GM12878 (cell line): ENCODE measurements around the gene MAP1S. TPM values are rescaled to one million over a fixed set of nuclear protein-coding genes. Genes with fewer than 3 reads are reported as not detected.

Experiments
- ATAC-seq: fragments of 200-7000 bp; cut with Tn5 transposase; 3 replicates; pipeline ENCODE4 v1.9.1; 2020; ENCODE audit warnings: mild to moderate bottlenecking, moderate library complexity
- BruUV-seq: library from RNA; stranded (reverse); fragments of 400-500 nt; replicated peaks from 2 replicates; lab custom pipeline; 2021; lab: Mats Ljungman, UMichigan
- CTCF ChIA-PET: fragments of 300-600 bp; sonication (Branson Sonifier 250); formaldehyde crosslinking; extraction: SDS; loops from one replicate; lab custom pipeline; 2021; ENCODE audit warnings: inconsistent platforms; lab: Yijun Ruan, JAX
- POLR2A ChIA-PET: fragments of 350-600 bp; formaldehyde crosslinking; extraction: SDS; loops from one replicate; lab custom pipeline; 2021; ENCODE audit warnings: inconsistent platforms; lab: Charles Lee
- RAD21 ChIA-PET: fragments of 300-600 bp; sonication (Branson Sonifier 250); formaldehyde crosslinking; loops from one replicate; lab custom pipeline; 2023; ENCODE audit warnings: antibody characterized with exemption; ENCODE audit not compliant: unreplicated experiment; lab: Charles Lee
- SMC1A ChIA-PET: fragments of 300-600 bp; sonication (Branson Sonifier 250); formaldehyde crosslinking; loops from one replicate; lab custom pipeline; 2023; ENCODE audit not compliant: unreplicated experiment, uncharacterized antibody; lab: Charles Lee
- DNase-seq: peaks from one replicate; pipeline ENCODE4 v3.0.0-alpha.2; 2011; ENCODE audit warnings: low read depth, low spot score
- FAIRE-seq: peaks from 3 replicates; lab custom pipeline; 2011; peaks lifted over from hg19 to GRCh38; lab: Jason Lieb, UNC
- H2AFZ ChIP-seq: 2 replicates; pipeline ENCODE4 v1.6.0; 2011; ENCODE audit warnings: low read depth, low read length, control low read depth; ENCODE audit not compliant: control insufficient read depth
- H3K27ac ChIP-seq: 2 replicates; pipeline ENCODE4 v1.5.1; 2011; ENCODE audit warnings: control low read depth; ENCODE audit not compliant: control insufficient read depth, insufficient read depth
- H3K27me3 ChIP-seq, 2 experiments: replicated peaks in 1 of 2; 2 replicates each; pipeline versions ENCODE4 v1.6.0 to v1.6.1; 2011; ENCODE audit warnings: low read length in 1 of 2; ENCODE audit not compliant: control insufficient read depth in 2 of 2, insufficient read depth in 2 of 2
- H3K36me3 ChIP-seq, 2 experiments: 2 replicates each; pipeline ENCODE4 v1.5.1; 2011; ENCODE audit warnings: low read length in 1 of 2; ENCODE audit not compliant: control insufficient read depth in 2 of 2, insufficient read depth in 2 of 2
- H3K4me1 ChIP-seq: 2 replicates; pipeline ENCODE4 v1.6.1; 2011; ENCODE audit warnings: mild to moderate bottlenecking, low read length, moderate library complexity, mixed read lengths; ENCODE audit not compliant: control insufficient read depth, insufficient read depth
- H3K4me2 ChIP-seq: 2 replicates; pipeline ENCODE4 v1.6.0; 2011; ENCODE audit warnings: control low read depth; ENCODE audit not compliant: control insufficient read depth, insufficient read depth
- H3K4me3 ChIP-seq: fragments of 200-600 bp; sonication (generic); 2 replicates; pipeline ENCODE4 v1.5.1; 2016
- H3K79me2 ChIP-seq: 2 replicates; pipeline ENCODE4 v1.6.0; 2011; ENCODE audit warnings: low read length; ENCODE audit not compliant: control insufficient read depth, insufficient read depth
- H3K9ac ChIP-seq: 2 replicates; pipeline ENCODE4 v1.8.0; 2011; ENCODE audit warnings: low read length, control low read depth, mixed read lengths; ENCODE audit not compliant: control insufficient read depth, insufficient read depth
- H3K9me3 ChIP-seq: replicated peaks from 3 replicates; pipeline ENCODE4 v1.5.1; 2011; ENCODE audit warnings: mild to moderate bottlenecking, low read length; ENCODE audit not compliant: control insufficient read depth, insufficient read depth
- H4K20me1 ChIP-seq: 2 replicates; pipeline ENCODE4 v1.6.0; 2011; ENCODE audit not compliant: control insufficient read depth, insufficient read depth
- CBX3 ChIP-seq: fragments of 200-600 bp; sonication (generic); IDR thresholded peaks from 2 replicates; pipeline ENCODE4 v1.6.1; 2016; ENCODE audit warnings: low read depth, borderline replicate concordance
- CBX5 ChIP-seq: sonication (generic); IDR thresholded peaks from 2 replicates; pipeline ENCODE4 v1.6.1; 2016; ENCODE audit warnings: low read depth, moderate library complexity, mild to moderate bottlenecking, inconsistent platforms
- NFYB ChIP-seq: IDR thresholded peaks from 2 replicates; pipeline ENCODE4 v1.6.1; 2011; ENCODE audit warnings: low read depth, mild to moderate bottlenecking, low read length, improper control_type of control experiment, moderate library complexity; ENCODE audit not compliant: insufficient read depth
- POLR2A ChIP-seq: IDR thresholded peaks from 2 replicates; pipeline ENCODE4 v1.6.1; 2011; ENCODE audit warnings: low read depth, mild to moderate bottlenecking, low read length
- SUZ12 ChIP-seq: fragments of 200-600 bp; sonication (generic); IDR thresholded peaks from one replicate; pipeline ENCODE4 v1.6.1; 2018; ENCODE audit warnings: antibody characterized with exemption, mild to moderate bottlenecking; ENCODE audit not compliant: unreplicated experiment
- ZNF207 ChIP-seq: fragments of 450-650 bp; IDR thresholded peaks from 2 replicates; pipeline ENCODE4 v1.6.1; 2014; ENCODE audit warnings: antibody characterized with exemption, mild to moderate bottlenecking, borderline replicate concordance
- WGBS: methylation state at CpG from one replicate; pipeline ENCODE4 v1.1.6; 2016; ENCODE audit warnings: low lambda C conversion rate; ENCODE audit not compliant: insufficient replicate concordance, insufficient coverage; ENCODE audit errors: missing lambda C conversion rate; 5-methylcytosine and 5-hydroxymethylcytosine counted together
- in situ Hi-C: fragments of 300-500 bp; cut with MboI; formaldehyde crosslinking; loops from 9 replicates; pipeline ENCODE4 v1.14.3; 2018; ENCODE audit warnings: mixed read lengths
- intact Hi-C: fragments of 100-400 bp; cut with micrococcal nuclease; formaldehyde crosslinking; loops from one replicate; pipeline ENCODE4 v1.14.2; 2022; ENCODE audit not compliant: unreplicated experiment
- polyA plus RNA-seq, 11 experiments: library from polyadenylated mRNA; depleted of rRNA in 4 of 11; unstranded in 6 of 11; stranded (reverse) in 5 of 11; fragments of >200 nt; fragmentation: Nextera tagmentation in 4 of 11; fragmentation: Illumina TruSeq in 1 of 11; extraction: Ambion mirVana in 4 of 11; extraction: Trizol in 1 of 11; gene quantifications; 1 replicate in 1 of 11; 2 replicates in 10 of 11; pipeline versions ENCODE4 v1.2.1 to v1.2.3, GENCODE V29; 2011 to 2016; ENCODE audit warnings: inconsistent platforms in 2 of 11, missing spikeins in 2 of 11, low read depth in 1 of 11
- total RNA-seq, 4 experiments: library from RNA; depleted of rRNA in 3 of 4; stranded (reverse); fragments of >200 nt in 3 of 4; fragmentation: Illumina TruSeq in 1 of 4; extraction: Trizol in 1 of 4; gene quantifications; 2 replicates each; pipeline versions ENCODE4 v1.2.1 to v1.2.3, GENCODE V29; 2013 to 2021
- TF ChIP-seq, protein P1 (sequence below): fragments of 450-650 bp; IDR thresholded peaks from 2 replicates; pipeline ENCODE4 v1.6.1; 2017; ENCODE audit warnings: mild to moderate bottlenecking, moderate library complexity
- TF ChIP-seq, protein P2 (sequence below): fragments of 450-650 bp; IDR thresholded peaks from 2 replicates; pipeline ENCODE4 v1.6.1; 2016; ENCODE audit warnings: mild to moderate bottlenecking, moderate library complexity, borderline replicate concordance
- TF ChIP-seq, protein P3 (sequence below): IDR thresholded peaks from 2 replicates; pipeline ENCODE4 v1.6.1; 2011; ENCODE audit warnings: borderline replicate concordance, low read depth, mild to moderate bottlenecking, moderate library complexity, mixed read lengths, low read length; ENCODE audit not compliant: insufficient read depth; ENCODE audit errors: extremely low read length
- TF ChIP-seq, protein P4 (sequence below): fragments of 450-650 bp; formaldehyde crosslinking; IDR thresholded peaks from 2 replicates; pipeline ENCODE4 v1.4.0; 2022; ENCODE audit warnings: mild to moderate bottlenecking, moderate library complexity

The MAP1S gene
- total and polyA plus RNA-seq, 10 of the 15 experiments (the other 5 are each of a cell fraction or from before 2014, with no cell fraction given), result 2.1 to 63.9 (median 15.0) TPM

DNA sequence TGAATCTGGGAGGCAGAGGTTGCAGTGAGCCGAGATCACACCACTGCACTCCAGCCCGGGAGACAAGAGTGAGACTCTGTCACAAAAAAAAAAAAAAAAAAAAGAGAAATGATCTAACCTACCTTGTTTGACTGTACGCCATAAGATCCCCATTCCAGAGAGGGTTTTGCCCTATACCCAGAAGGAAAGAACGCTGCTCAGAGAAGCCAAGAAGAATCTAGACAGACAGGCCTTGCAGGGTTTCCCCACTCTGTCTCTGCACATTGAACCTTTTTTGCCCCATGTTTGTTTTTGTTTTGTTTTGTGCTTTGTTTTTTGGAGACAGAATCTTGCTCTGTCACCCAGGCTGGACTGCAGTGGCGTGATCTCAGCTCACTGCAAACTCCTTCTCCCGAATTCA lies 7.4 kb upstream of the MAP1S start:
- ATAC-seq (no peak), FAIRE-seq (no peak), DNase-seq (no peak)
- Histone ChIP-seq H3K9me3 (no peaks in the 10 kb centered on the region), H3K36me3 (no peaks in the 10 kb centered on the region), H2AFZ (no peak overlapping the region), H3K9ac (no peak overlapping the region), H4K20me1 (no peaks in the 10 kb centered on the region), H3K4me3 (no peak overlapping the region), H3K4me1 (no peaks in the 10 kb centered on the region), H3K4me2 (no peak overlapping the region), H3K27me3 (no peaks in the 10 kb centered on the region), H3K79me2 (no peaks in the 10 kb centered on the region), H3K27ac (no peak overlapping the region)
- BruUV-seq, result no TSS peak
- ChIA-PET RAD21 (no interaction called here), POLR2A (no interaction called here), CTCF (interaction anchor here (1.0 kb wide), 1 partner anchor 43 kb away, joined by 3 read pairs; no protein-coding TSS in a partner anchor), SMC1A (no interaction called here)
- TF ChIP-seq, protein P1, sequence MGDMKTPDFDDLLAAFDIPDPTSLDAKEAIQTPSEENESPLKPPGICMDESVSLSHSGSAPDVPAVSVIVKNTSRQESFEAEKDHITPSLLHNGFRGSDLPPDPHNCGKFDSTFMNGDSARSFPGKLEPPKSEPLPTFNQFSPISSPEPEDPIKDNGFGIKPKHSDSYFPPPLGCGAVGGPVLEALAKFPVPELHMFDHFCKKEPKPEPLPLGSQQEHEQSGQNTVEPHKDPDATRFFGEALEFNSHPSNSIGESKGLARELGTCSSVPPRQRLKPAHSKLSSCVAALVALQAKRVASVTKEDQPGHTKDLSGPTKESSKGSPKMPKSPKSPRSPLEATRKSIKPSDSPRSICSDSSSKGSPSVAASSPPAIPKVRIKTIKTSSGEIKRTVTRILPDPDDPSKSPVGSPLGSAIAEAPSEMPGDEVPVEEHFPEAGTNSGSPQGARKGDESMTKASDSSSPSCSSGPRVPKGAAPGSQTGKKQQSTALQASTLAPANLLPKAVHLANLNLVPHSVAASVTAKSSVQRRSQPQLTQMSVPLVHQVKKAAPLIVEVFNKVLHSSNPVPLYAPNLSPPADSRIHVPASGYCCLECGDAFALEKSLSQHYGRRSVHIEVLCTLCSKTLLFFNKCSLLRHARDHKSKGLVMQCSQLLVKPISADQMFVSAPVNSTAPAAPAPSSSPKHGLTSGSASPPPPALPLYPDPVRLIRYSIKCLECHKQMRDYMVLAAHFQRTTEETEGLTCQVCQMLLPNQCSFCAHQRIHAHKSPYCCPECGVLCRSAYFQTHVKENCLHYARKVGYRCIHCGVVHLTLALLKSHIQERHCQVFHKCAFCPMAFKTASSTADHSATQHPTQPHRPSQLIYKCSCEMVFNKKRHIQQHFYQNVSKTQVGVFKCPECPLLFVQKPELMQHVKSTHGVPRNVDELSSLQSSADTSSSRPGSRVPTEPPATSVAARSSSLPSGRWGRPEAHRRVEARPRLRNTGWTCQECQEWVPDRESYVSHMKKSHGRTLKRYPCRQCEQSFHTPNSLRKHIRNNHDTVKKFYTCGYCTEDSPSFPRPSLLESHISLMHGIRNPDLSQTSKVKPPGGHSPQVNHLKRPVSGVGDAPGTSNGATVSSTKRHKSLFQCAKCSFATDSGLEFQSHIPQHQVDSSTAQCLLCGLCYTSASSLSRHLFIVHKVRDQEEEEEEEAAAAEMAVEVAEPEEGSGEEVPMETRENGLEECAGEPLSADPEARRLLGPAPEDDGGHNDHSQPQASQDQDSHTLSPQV, result no peak
- TF ChIP-seq CBX3 (no peak), POLR2A (no peak), ZNF207 (no peak), CBX5 (no peak), NFYB (no peak), SUZ12 (no peak)
- TF ChIP-seq, protein P2, sequence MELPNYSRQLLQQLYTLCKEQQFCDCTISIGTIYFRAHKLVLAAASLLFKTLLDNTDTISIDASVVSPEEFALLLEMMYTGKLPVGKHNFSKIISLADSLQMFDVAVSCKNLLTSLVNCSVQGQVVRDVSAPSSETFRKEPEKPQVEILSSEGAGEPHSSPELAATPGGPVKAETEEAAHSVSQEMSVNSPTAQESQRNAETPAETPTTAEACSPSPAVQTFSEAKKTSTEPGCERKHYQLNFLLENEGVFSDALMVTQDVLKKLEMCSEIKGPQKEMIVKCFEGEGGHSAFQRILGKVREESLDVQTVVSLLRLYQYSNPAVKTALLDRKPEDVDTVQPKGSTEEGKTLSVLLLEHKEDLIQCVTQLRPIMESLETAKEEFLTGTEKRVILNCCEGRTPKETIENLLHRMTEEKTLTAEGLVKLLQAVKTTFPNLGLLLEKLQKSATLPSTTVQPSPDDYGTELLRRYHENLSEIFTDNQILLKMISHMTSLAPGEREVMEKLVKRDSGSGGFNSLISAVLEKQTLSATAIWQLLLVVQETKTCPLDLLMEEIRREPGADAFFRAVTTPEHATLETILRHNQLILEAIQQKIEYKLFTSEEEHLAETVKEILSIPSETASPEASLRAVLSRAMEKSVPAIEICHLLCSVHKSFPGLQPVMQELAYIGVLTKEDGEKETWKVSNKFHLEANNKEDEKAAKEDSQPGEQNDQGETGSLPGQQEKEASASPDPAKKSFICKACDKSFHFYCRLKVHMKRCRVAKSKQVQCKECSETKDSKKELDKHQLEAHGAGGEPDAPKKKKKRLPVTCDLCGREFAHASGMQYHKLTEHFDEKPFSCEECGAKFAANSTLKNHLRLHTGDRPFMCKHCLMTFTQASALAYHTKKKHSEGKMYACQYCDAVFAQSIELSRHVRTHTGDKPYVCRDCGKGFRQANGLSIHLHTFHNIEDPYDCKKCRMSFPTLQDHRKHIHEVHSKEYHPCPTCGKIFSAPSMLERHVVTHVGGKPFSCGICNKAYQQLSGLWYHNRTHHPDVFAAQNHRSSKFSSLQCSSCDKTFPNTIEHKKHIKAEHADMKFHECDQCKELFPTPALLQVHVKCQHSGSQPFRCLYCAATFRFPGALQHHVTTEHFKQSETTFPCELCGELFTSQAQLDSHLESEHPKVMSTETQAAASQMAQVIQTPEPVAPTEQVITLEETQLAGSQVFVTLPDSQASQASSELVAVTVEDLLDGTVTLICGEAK, result no peak
- TF ChIP-seq, protein P3, sequence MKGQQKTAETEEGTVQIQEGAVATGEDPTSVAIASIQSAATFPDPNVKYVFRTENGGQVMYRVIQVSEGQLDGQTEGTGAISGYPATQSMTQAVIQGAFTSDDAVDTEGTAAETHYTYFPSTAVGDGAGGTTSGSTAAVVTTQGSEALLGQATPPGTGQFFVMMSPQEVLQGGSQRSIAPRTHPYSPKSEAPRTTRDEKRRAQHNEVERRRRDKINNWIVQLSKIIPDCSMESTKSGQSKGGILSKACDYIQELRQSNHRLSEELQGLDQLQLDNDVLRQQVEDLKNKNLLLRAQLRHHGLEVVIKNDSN, result no peak
- TF ChIP-seq, protein P4, sequence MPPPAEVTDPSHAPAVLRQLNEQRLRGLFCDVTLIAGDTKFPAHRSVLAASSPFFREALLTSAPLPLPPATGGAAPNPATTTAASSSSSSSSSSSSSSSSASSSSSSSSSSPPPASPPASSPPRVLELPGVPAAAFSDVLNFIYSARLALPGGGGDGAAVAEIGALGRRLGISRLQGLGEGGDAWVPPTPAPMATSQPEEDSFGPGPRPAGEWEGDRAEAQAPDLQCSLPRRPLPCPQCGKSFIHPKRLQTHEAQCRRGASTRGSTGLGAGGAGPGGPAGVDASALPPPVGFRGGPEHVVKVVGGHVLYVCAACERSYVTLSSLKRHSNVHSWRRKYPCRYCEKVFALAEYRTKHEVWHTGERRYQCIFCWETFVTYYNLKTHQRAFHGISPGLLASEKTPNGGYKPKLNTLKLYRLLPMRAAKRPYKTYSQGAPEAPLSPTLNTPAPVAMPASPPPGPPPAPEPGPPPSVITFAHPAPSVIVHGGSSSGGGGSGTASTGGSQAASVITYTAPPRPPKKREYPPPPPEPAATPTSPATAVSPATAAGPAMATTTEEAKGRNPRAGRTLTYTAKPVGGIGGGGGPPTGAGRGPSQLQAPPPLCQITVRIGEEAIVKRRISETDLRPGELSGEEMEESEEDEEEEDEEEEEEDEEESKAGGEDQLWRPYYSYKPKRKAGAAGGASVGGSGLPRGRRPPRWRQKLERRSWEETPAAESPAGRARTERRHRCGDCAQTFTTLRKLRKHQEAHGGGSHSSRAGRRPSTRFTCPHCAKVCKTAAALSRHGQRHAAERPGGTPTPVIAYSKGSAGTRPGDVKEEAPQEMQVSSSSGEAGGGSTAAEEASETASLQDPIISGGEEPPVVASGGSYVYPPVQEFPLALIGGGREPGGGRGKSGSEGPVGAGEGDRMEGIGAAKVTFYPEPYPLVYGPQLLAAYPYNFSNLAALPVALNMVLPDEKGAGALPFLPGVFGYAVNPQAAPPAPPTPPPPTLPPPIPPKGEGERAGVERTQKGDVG, result no peak
- WGBS, result 39% methylated on average over 5 of the region's 6 CpGs
- intact Hi-C loops (no loop called here), in situ Hi-C loops (no loop called here)
